ENCODE results near the gene DNAJB9. TPM values are rescaled to one million over a fixed set of nuclear protein-coding genes. Genes with fewer than 3 reads are reported as not detected.

Gene DNAJB9
- total and polyA plus RNA-seq, 9 of the 15 experiments (the other 6 are each of a cell fraction or from before 2014, with no cell fraction given), result 4.3 to 34.2 (median 9.6) TPM

GRCh38 chr7:108525327-108525984 is 44.2 kb upstream of the DNAJB9 start (continued):
- TF ChIP-seq TFAP4 (CRISPR knock-in tag; IDR thresholded peaks at IDR 0.05; ENCODE audit: borderline replicate concordance) (no peak), SMAD1 (IDR thresholded peaks at IDR 0.05; ENCODE audit: low read depth, low read length, partially characterized antibody) (no peak), ATF3 (IDR thresholded peaks at IDR 0.05) (peak; percentile 93), ATF3 (CRISPR knock-in tag; conservative IDR thresholded peaks at IDR 0.05) (no peak), ZNF695 (CRISPR knock-in tag; IDR thresholded peaks at IDR 0.05) (0 out of 2 replicates have a peak, but pooled peaks have one; percentile 14), FOSL1 (tag; conservative IDR thresholded peaks at IDR 0.05) (peak; percentile 90), ZNF639 (CRISPR knock-in tag; conservative IDR thresholded peaks at IDR 0.05 in 1 of 2, IDR thresholded peaks at IDR 0.05 in 1 of 2) (peak in 1 of 2 experiments; percentile 91; a peak in 2 of 4 replicates), ADNP (tag; IDR thresholded peaks at IDR 0.05) (no peak), TAF15 (IDR thresholded peaks at IDR 0.05; ENCODE audit: low read depth, low read length) (no peak), DPF2 (IDR thresholded peaks at IDR 0.05) (peak; percentile 85; the same call in 1 of the 2 replicates), HOMEZ (CRISPR knock-in tag; IDR thresholded peaks at IDR 0.05) (no peak), ZFP91 (CRISPR knock-in tag; IDR thresholded peaks at IDR 0.05) (peak; percentile 68; the same call in 1 of the 2 replicates), ZBTB33 (CRISPR knock-in tag; IDR thresholded peaks at IDR 0.05) (0 out of 2 replicates have a peak, but pooled peaks have one; percentile 35)

Measured in K562 (cell line).